SK-N-SH (cell line): Measurements from ENCODE around the gene KCTD20. TPM values are rescaled to one million over a fixed set of nuclear protein-coding genes. Genes with fewer than 3 reads are reported as not detected.

ENCODE experiments used
- CTCF ChIA-PET: fragments of 300-600, 350-600 bp; formaldehyde crosslinking; extraction: SDS; loops from one replicate; lab custom pipeline; 2021; lab: Yijun Ruan, JAX
- POLR2A ChIA-PET: fragments of 350-600 bp; sonication (Branson Sonifier 250); formaldehyde crosslinking; extraction: SDS; loops from one replicate; lab custom pipeline; 2020; ENCODE audit warnings: antibody characterized with exemption, inconsistent platforms; lab: Yijun Ruan, JAX
- DNase-seq: peaks from one replicate; pipeline ENCODE4 v3.0.0; 2012
- H2AFZ ChIP-seq: fragments of 200-600 bp; sonication (generic); 2 replicates; pipeline ENCODE4 v1.8.1; 2016; ENCODE audit warnings: antibody characterized with exemption, mild to moderate bottlenecking, low read depth
- H3F3A ChIP-seq: fragments of 200-600 bp; sonication (generic); replicated peaks from 2 replicates; pipeline ENCODE3; 2016; ENCODE audit warnings: antibody characterized with exemption, mild to moderate bottlenecking; ENCODE audit not compliant: insufficient read depth
- H3K27ac ChIP-seq, 2 experiments: fragments of 200-500 bp in 1 of 2; fragments of 200-600 bp in 1 of 2; sonication (Bioruptor generic) in 1 of 2; sonication (generic), shearing (Covaris generic) in 1 of 2; 2 replicates each; pipeline versions ENCODE4 v1.5.1 to v1.6.1; 2014 to 2016; ENCODE audit warnings: low read depth in 2 of 2, inconsistent platforms in 1 of 2, low read length in 1 of 2, mild to moderate bottlenecking in 1 of 2, mixed read lengths in 1 of 2
- H3K27me3 ChIP-seq: fragments of 200-600 bp; sonication (generic), shearing (Covaris generic); 2 replicates; pipeline ENCODE4 v1.6.1; 2016; ENCODE audit warnings: mixed run types; ENCODE audit not compliant: insufficient read depth
- H3K36me3 ChIP-seq, 2 experiments: fragments of 200-500 bp in 1 of 2; fragments of 200-600 bp in 1 of 2; sonication (Bioruptor generic) in 1 of 2; sonication (generic) in 1 of 2; replicated peaks in 1 of 2; 2 replicates each; pipeline versions ENCODE3 to v1.5.1; 2014 to 2016; ENCODE audit warnings: low read length in 1 of 2, mild to moderate bottlenecking in 1 of 2; ENCODE audit not compliant: insufficient read depth in 2 of 2, control insufficient read depth in 1 of 2
- H3K4me1 ChIP-seq, 2 experiments: fragments of 200-500 bp in 1 of 2; fragments of 200-600 bp in 1 of 2; sonication (Bioruptor generic) in 1 of 2; sonication (generic), shearing (Covaris generic) in 1 of 2; 2 replicates each; pipeline versions ENCODE4 v1.5.1 to v1.6.1; 2014 to 2016; ENCODE audit warnings: low read depth in 1 of 2, low read length in 1 of 2, mixed run types in 1 of 2; ENCODE audit not compliant: insufficient read depth in 2 of 2, control insufficient read depth in 1 of 2
- H3K4me2 ChIP-seq: fragments of 200-600 bp; sonication (generic), shearing (Covaris generic); 2 replicates; pipeline ENCODE4 v1.6.1; 2017; ENCODE audit warnings: mixed run types
- H3K4me3 ChIP-seq, 2 experiments: fragments of 200-500 bp in 1 of 2; fragments of 200-600 bp in 1 of 2; sonication (Bioruptor generic) in 1 of 2; sonication (generic), shearing (Covaris generic) in 1 of 2; 2 replicates each; pipeline versions ENCODE4 v1.5.1 to v1.8.1; 2014 to 2016; ENCODE audit warnings: low read depth in 2 of 2, inconsistent platforms in 1 of 2, low read length in 1 of 2, mild to moderate bottlenecking in 1 of 2, mixed read lengths in 1 of 2, moderate library complexity in 1 of 2
- H3K79me2 ChIP-seq: fragments of 200-600 bp; sonication (generic); 2 replicates; pipeline ENCODE4 v1.8.1; 2017; ENCODE audit warnings: mild to moderate bottlenecking; ENCODE audit not compliant: insufficient read depth
- H3K9ac ChIP-seq: fragments of 200-600 bp; sonication (generic); 2 replicates; pipeline ENCODE4 v1.6.1; 2017; ENCODE audit warnings: mixed run types
- H3K9me2 ChIP-seq: fragments of 200-600 bp; sonication (generic); 2 replicates; pipeline ENCODE4 v1.6.1; 2017; ENCODE audit warnings: mixed run types
- H3K9me3 ChIP-seq: fragments of 200-600 bp; sonication (generic); 2 replicates; pipeline ENCODE4 v1.6.1; 2017; ENCODE audit warnings: mixed run types, mild to moderate bottlenecking, moderate library complexity
- H4K20me1 ChIP-seq: fragments of 200-600 bp; sonication (generic); 2 replicates; pipeline ENCODE4 v1.6.1; 2017; ENCODE audit warnings: mild to moderate bottlenecking, mixed run types; ENCODE audit not compliant: insufficient read depth
- EP300 ChIP-seq, 2 experiments: IDR thresholded peaks; 2 replicates each; pipeline versions ENCODE4 v1.4.0 to v1.6.1; 2012; ENCODE audit warnings: borderline replicate concordance in 1 of 2, low read depth in 1 of 2, low read length in 1 of 2
- EZH2phosphoT487 ChIP-seq: fragments of 200-600 bp; sonication (generic); IDR thresholded peaks from 2 replicates; pipeline ENCODE4 v1.6.1; 2017; ENCODE audit warnings: low read depth, mixed run types, mild to moderate bottlenecking, antibody characterized with exemption, moderate library complexity, borderline replicate concordance
- FOSL2 ChIP-seq: IDR thresholded peaks from 2 replicates; pipeline ENCODE4 v1.4.0; 2012; ENCODE audit warnings: low read depth, mild to moderate bottlenecking, moderate library complexity, borderline replicate concordance
- JUND ChIP-seq: IDR thresholded peaks from 2 replicates; pipeline ENCODE4 v1.4.0; 2012
- MEF2A ChIP-seq: IDR thresholded peaks from 2 replicates; pipeline ENCODE4 v1.4.0; 2012; ENCODE audit warnings: low read depth, borderline replicate concordance
- MXI1 ChIP-seq: IDR thresholded peaks from 2 replicates; pipeline ENCODE4 v1.6.1; 2012; ENCODE audit warnings: mild to moderate bottlenecking, low read depth, low read length, improper control_type of control experiment
- POLR2AphosphoS5 ChIP-seq: IDR thresholded peaks from 2 replicates; pipeline ENCODE4 v1.6.1; 2012; ENCODE audit warnings: low read depth, low read length
- RAD21 ChIP-seq: IDR thresholded peaks from 2 replicates; pipeline ENCODE4 v1.6.1; 2012; ENCODE audit warnings: mild to moderate bottlenecking, low read length
- RXRA ChIP-seq: IDR thresholded peaks from 2 replicates; pipeline ENCODE4 v1.4.0; 2012; ENCODE audit warnings: low read depth, mild to moderate bottlenecking, borderline replicate concordance
- TCF12 ChIP-seq: IDR thresholded peaks from 2 replicates; pipeline ENCODE4 v1.4.0; 2012
- TEAD4 ChIP-seq: IDR thresholded peaks from 2 replicates; pipeline ENCODE4 v1.4.0; 2012; ENCODE audit warnings: mild to moderate bottlenecking, borderline replicate concordance; ENCODE audit not compliant: insufficient read depth
- polyA plus RNA-seq, 3 experiments: library from polyadenylated mRNA; depleted of rRNA; stranded (reverse); fragments of >200 nt; gene quantifications; 2 replicates each; pipeline ENCODE4 v1.2.3, GENCODE V29; 2012
- TF ChIP-seq, protein P1 (sequence below): fragments of 150-350 bp; IDR thresholded peaks from 2 replicates; pipeline ENCODE4 v1.6.1; 2017; ENCODE audit warnings: antibody characterized with exemption, low read length, low read depth, borderline replicate concordance
- TF ChIP-seq, protein P2 (sequence below): IDR thresholded peaks from 2 replicates; pipeline ENCODE4 v1.4.0; 2012; ENCODE audit warnings: low read depth
- TF ChIP-seq, protein P3 (sequence below): IDR thresholded peaks from 2 replicates; pipeline ENCODE4 v1.6.1; 2012; ENCODE audit warnings: mild to moderate bottlenecking, low read depth, low read length, moderate library complexity
- TF ChIP-seq, protein P4 (sequence below): IDR thresholded peaks from 2 replicates; pipeline ENCODE4 v1.4.0; 2012; ENCODE audit warnings: low read depth, borderline replicate concordance

KCTD20 gene
- polyA plus RNA-seq, 1 of the 3 experiments (the other 2 are of a cell fraction) = 29.0 TPM

DNA sequence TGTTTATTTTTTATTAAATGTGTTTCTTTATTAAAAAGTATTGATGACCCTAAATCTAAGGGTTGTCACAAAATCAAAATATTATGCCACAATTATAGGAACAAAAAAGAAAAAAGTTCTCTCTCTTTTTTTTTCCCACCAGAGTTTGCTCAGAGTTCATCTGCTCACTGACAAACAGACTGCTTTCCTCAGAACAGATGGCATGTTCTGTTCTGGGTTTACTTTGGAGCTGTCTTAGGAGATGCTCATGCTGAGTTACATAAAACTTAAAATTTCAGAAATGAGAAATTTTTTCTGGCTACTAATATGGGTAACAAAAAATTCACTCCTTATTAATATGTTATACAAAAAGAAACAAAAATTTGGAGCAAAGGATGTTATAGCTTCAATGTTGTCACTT lies 74.2 kb downstream of the KCTD20 start:
- Histone ChIP-seq H3K4me1 (peaks cover 0 to 6% of the 10 kb centered on the region in 2 experiments; a peak in 2 of 4 replicates), H3K36me3 (peaks cover 47 to 65% of the 10 kb centered on the region in 2 experiments), H3K27ac (no peak overlapping the region), H3K4me3 (no peak overlapping the region), H3K9me2 (no peaks in the 10 kb centered on the region), H3F3A (no peaks in the 10 kb centered on the region), H3K79me2 (no peaks in the 10 kb centered on the region), H3K9me3 (no peaks in the 10 kb centered on the region), H4K20me1 (no peaks in the 10 kb centered on the region), H3K27me3 (no peaks in the 10 kb centered on the region), H3K9ac (no peak overlapping the region), H3K4me2 (no peak overlapping the region), H2AFZ (no peak overlapping the region)
- CTCF ChIA-PET = interaction anchor here (0.7 to 1.5 kb wide), 4 partner anchors 9 to 207 kb away, joined by 3 read pairs; no protein-coding TSS in a partner anchor
- TF ChIP-seq MXI1 (no peak), EZH2phosphoT487 (no peak), EP300 (IDR thresholded peaks at IDR 0.05; ENCODE audit: borderline replicate concordance in 1 of 2, low read depth in 1 of 2, low read length in 1 of 2) (no peak), MEF2A (no peak), JUND (no peak), TEAD4 (no peak), RAD21 (no peak), TCF12 (no peak), RXRA (no peak), POLR2AphosphoS5 (no peak), FOSL2 (no peak)
- TF ChIP-seq, protein P1, sequence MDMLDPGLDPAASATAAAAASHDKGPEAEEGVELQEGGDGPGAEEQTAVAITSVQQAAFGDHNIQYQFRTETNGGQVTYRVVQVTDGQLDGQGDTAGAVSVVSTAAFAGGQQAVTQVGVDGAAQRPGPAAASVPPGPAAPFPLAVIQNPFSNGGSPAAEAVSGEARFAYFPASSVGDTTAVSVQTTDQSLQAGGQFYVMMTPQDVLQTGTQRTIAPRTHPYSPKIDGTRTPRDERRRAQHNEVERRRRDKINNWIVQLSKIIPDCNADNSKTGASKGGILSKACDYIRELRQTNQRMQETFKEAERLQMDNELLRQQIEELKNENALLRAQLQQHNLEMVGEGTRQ = no peak
- TF ChIP-seq, protein P2, sequence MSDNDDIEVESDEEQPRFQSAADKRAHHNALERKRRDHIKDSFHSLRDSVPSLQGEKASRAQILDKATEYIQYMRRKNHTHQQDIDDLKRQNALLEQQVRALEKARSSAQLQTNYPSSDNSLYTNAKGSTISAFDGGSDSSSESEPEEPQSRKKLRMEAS = no peak
- TF ChIP-seq, protein P3, sequence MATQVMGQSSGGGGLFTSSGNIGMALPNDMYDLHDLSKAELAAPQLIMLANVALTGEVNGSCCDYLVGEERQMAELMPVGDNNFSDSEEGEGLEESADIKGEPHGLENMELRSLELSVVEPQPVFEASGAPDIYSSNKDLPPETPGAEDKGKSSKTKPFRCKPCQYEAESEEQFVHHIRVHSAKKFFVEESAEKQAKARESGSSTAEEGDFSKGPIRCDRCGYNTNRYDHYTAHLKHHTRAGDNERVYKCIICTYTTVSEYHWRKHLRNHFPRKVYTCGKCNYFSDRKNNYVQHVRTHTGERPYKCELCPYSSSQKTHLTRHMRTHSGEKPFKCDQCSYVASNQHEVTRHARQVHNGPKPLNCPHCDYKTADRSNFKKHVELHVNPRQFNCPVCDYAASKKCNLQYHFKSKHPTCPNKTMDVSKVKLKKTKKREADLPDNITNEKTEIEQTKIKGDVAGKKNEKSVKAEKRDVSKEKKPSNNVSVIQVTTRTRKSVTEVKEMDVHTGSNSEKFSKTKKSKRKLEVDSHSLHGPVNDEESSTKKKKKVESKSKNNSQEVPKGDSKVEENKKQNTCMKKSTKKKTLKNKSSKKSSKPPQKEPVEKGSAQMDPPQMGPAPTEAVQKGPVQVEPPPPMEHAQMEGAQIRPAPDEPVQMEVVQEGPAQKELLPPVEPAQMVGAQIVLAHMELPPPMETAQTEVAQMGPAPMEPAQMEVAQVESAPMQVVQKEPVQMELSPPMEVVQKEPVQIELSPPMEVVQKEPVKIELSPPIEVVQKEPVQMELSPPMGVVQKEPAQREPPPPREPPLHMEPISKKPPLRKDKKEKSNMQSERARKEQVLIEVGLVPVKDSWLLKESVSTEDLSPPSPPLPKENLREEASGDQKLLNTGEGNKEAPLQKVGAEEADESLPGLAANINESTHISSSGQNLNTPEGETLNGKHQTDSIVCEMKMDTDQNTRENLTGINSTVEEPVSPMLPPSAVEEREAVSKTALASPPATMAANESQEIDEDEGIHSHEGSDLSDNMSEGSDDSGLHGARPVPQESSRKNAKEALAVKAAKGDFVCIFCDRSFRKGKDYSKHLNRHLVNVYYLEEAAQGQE = no peak
- TF ChIP-seq, protein P4, sequence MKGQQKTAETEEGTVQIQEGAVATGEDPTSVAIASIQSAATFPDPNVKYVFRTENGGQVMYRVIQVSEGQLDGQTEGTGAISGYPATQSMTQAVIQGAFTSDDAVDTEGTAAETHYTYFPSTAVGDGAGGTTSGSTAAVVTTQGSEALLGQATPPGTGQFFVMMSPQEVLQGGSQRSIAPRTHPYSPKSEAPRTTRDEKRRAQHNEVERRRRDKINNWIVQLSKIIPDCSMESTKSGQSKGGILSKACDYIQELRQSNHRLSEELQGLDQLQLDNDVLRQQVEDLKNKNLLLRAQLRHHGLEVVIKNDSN = no peak
- no peak for DNase-seq
- POLR2A ChIA-PET = no interaction called here
